ENCODE results near the gene PSEN2.

GRCh38 chr1:226825746-226826100, 44.7 kb upstream of the PSEN2 start:
- TF ChIP-seq CTCF (IDR thresholded peaks at IDR 0.05) (no peak), POLR2AphosphoS5 (IDR thresholded peaks at IDR 0.05) (no peak)

Measured in upper lobe of left lung (tissue), 4 donors.